ENCODE results near the gene LENG9. TPM values are rescaled to one million over a fixed set of nuclear protein-coding genes. Genes with fewer than 3 reads are reported as not detected.

Gene LENG9
- total RNA-seq, 1 donor from 2014 or later: 3.7 TPM

- FAIRE-seq (no peak), DNase-seq (ENCODE audit: low read depth) (no peak)
- no peaks in the 10 kb centered on the region for H3K27me3 ChIP-seq (ENCODE audit: insufficient read depth, low read length)
- no peak for TF ChIP-seq EZH2 (IDR thresholded peaks at IDR 0.05; ENCODE audit: insufficient read depth, low read length)
- TF ChIP-seq, protein P1, sequence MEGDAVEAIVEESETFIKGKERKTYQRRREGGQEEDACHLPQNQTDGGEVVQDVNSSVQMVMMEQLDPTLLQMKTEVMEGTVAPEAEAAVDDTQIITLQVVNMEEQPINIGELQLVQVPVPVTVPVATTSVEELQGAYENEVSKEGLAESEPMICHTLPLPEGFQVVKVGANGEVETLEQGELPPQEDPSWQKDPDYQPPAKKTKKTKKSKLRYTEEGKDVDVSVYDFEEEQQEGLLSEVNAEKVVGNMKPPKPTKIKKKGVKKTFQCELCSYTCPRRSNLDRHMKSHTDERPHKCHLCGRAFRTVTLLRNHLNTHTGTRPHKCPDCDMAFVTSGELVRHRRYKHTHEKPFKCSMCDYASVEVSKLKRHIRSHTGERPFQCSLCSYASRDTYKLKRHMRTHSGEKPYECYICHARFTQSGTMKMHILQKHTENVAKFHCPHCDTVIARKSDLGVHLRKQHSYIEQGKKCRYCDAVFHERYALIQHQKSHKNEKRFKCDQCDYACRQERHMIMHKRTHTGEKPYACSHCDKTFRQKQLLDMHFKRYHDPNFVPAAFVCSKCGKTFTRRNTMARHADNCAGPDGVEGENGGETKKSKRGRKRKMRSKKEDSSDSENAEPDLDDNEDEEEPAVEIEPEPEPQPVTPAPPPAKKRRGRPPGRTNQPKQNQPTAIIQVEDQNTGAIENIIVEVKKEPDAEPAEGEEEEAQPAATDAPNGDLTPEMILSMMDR (IDR thresholded peaks at IDR 0.05; ENCODE audit: insufficient read depth, low read depth, low read length): no peak
- peaks cover 6% of the 10 kb centered on the region for H3K4me1 ChIP-seq (ENCODE audit: insufficient read depth, low read length)
- H3K79me2 ChIP-seq (ENCODE audit: insufficient read depth, low read length): no peaks in the 10 kb centered on the region
- H3K27ac ChIP-seq (ENCODE audit: low read depth, low read length): no peak overlapping the region
- Mint-ChIP-seq H3K27me3 (ENCODE audit: low read depth, unreplicated experiment) (peaks cover 8% of the 10 kb centered on the region), H3K9me3 (ENCODE audit: unreplicated experiment) (no peaks in the 10 kb centered on the region), H3K36me3 (ENCODE audit: low read depth, unreplicated experiment) (no peaks in the 10 kb centered on the region), H3K4me1 (ENCODE audit: low read depth, unreplicated experiment) (peaks cover 4% of the 10 kb centered on the region), H3K27ac (ENCODE audit: unreplicated experiment) (no peak overlapping the region), H3K4me3 (ENCODE audit: unreplicated experiment) (no peak overlapping the region)
- no peak overlapping the region for H3K4me3 ChIP-seq (ENCODE audit: insufficient read depth, low read depth, low read length)
- H4K20me1 ChIP-seq (ENCODE audit: insufficient read depth, low read length): no peaks in the 10 kb centered on the region
- H3K9ac ChIP-seq (ENCODE audit: low read length): no peak overlapping the region
- H2AFZ ChIP-seq (ENCODE audit: low read depth, low read length): no peak overlapping the region
- H3K36me3 ChIP-seq (ENCODE audit: insufficient read depth, low read length): no peaks in the 10 kb centered on the region
- no peaks in the 10 kb centered on the region for H3K9me3 ChIP-seq (ENCODE audit: insufficient read depth, low read depth, low read length)
- H3K4me2 ChIP-seq (ENCODE audit: low read length): no peak overlapping the region
These were observed 14.1 kb upstream of the LENG9 start for GRCh38 chr19:54477650-54478049.

GRCh38 chr19:54475706-54476105, 12.1 kb upstream of the LENG9 start:
- no peak overlapping the region for H3K4me2 ChIP-seq (ENCODE audit: low read length)
- H3K4me3 ChIP-seq (ENCODE audit: insufficient read depth, low read depth, low read length): no peak overlapping the region
- H3K9me3 ChIP-seq (ENCODE audit: insufficient read depth, low read depth, low read length): no peaks in the 10 kb centered on the region
- no peaks in the 10 kb centered on the region for H3K9me3 Mint-ChIP-seq (ENCODE audit: unreplicated experiment)
- FAIRE-seq: no peak
- no peak overlapping the region for H3K9ac ChIP-seq (ENCODE audit: low read length)
- no peak overlapping the region for H3K27ac Mint-ChIP-seq (ENCODE audit: unreplicated experiment)
- DNase-seq (ENCODE audit: low read depth): no peak
- H3K4me3 Mint-ChIP-seq (ENCODE audit: unreplicated experiment): no peak overlapping the region
- H2AFZ ChIP-seq (ENCODE audit: low read depth, low read length): no peak overlapping the region
- H3K27me3 Mint-ChIP-seq (ENCODE audit: low read depth, unreplicated experiment): peaks cover 2% of the 10 kb centered on the region
- H3K27me3 ChIP-seq (ENCODE audit: insufficient read depth, low read length): peaks cover 6% of the 10 kb centered on the region
- H3K79me2 ChIP-seq (ENCODE audit: insufficient read depth, low read length): no peaks in the 10 kb centered on the region
- H3K27ac ChIP-seq (ENCODE audit: low read depth, low read length): no peak overlapping the region
- H3K36me3 ChIP-seq (ENCODE audit: insufficient read depth, low read length): no peaks in the 10 kb centered on the region
- H4K20me1 ChIP-seq (ENCODE audit: insufficient read depth, low read length): no peaks in the 10 kb centered on the region
- H3K4me1 ChIP-seq (ENCODE audit: insufficient read depth, low read length): peaks cover 13% of the 10 kb centered on the region
- peaks cover 7% of the 10 kb centered on the region for H3K4me1 Mint-ChIP-seq (ENCODE audit: low read depth, unreplicated experiment)
- no peaks in the 10 kb centered on the region for H3K36me3 Mint-ChIP-seq (ENCODE audit: low read depth, unreplicated experiment)
- TF ChIP-seq EZH2 (IDR thresholded peaks at IDR 0.05; ENCODE audit: insufficient read depth, low read length): no peak
- TF ChIP-seq, protein P1 (IDR thresholded peaks at IDR 0.05; ENCODE audit: insufficient read depth, low read depth, low read length): no peak

GRCh38 chr19:54473892-54474372, 10.4 kb upstream of the LENG9 start:
- Mint-ChIP-seq H3K4me1 (ENCODE audit: low read depth, unreplicated experiment) (peaks cover 18% of the 10 kb centered on the region), H3K27ac (ENCODE audit: unreplicated experiment) (no peak overlapping the region), H3K27me3 (ENCODE audit: low read depth, unreplicated experiment) (peaks cover 2% of the 10 kb centered on the region), H3K9me3 (ENCODE audit: unreplicated experiment) (no peaks in the 10 kb centered on the region), H3K36me3 (ENCODE audit: low read depth, unreplicated experiment) (peaks cover 3% of the 10 kb centered on the region), H3K4me3 (ENCODE audit: unreplicated experiment) (no peak overlapping the region)
- H3K27ac ChIP-seq (ENCODE audit: low read depth, low read length): no peak overlapping the region
- no peak overlapping the region for H3K4me3 ChIP-seq (ENCODE audit: insufficient read depth, low read depth, low read length)
- DNase-seq (ENCODE audit: low read depth): no peak
- peaks cover 14% of the 10 kb centered on the region for H3K4me1 ChIP-seq (ENCODE audit: insufficient read depth, low read length)
- peak overlapping the region; percentile 65 for H3K9ac ChIP-seq (ENCODE audit: low read length)
- no peaks in the 10 kb centered on the region for H3K9me3 ChIP-seq (ENCODE audit: insufficient read depth, low read depth, low read length)
- FAIRE-seq: no peak
- no peaks in the 10 kb centered on the region for H3K36me3 ChIP-seq (ENCODE audit: insufficient read depth, low read length)
- H3K4me2 ChIP-seq (ENCODE audit: low read length): peak overlapping the region; percentile 91
- H3K27me3 ChIP-seq (ENCODE audit: insufficient read depth, low read length): peaks cover 13% of the 10 kb centered on the region
- no peaks in the 10 kb centered on the region for H4K20me1 ChIP-seq (ENCODE audit: insufficient read depth, low read length)
- no peak for TF ChIP-seq EZH2 (IDR thresholded peaks at IDR 0.05; ENCODE audit: insufficient read depth, low read length)
- TF ChIP-seq, protein P1 (IDR thresholded peaks at IDR 0.05; ENCODE audit: insufficient read depth, low read depth, low read length): no peak
- no peaks in the 10 kb centered on the region for H3K79me2 ChIP-seq (ENCODE audit: insufficient read depth, low read length)
- no peak overlapping the region for H2AFZ ChIP-seq (ENCODE audit: low read depth, low read length)
